COR-L47 (cell line): ENCODE data around the gene GC.
A peak's percentile ranks its signal among the peaks of the same experiment; 100 is the strongest.
"Not testable (repeated sequence)": the region's sequence is repeated elsewhere in the genome, so short reads cannot be mapped to it uniquely, and the experiment has no call there.

ENCODE experiments used
- DNase-seq: peaks from one replicate; lab custom pipeline; 2025; lab: John Stamatoyannopoulos, UW

GC gene, protein sequence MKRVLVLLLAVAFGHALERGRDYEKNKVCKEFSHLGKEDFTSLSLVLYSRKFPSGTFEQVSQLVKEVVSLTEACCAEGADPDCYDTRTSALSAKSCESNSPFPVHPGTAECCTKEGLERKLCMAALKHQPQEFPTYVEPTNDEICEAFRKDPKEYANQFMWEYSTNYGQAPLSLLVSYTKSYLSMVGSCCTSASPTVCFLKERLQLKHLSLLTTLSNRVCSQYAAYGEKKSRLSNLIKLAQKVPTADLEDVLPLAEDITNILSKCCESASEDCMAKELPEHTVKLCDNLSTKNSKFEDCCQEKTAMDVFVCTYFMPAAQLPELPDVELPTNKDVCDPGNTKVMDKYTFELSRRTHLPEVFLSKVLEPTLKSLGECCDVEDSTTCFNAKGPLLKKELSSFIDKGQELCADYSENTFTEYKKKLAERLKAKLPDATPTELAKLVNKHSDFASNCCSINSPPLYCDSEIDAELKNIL

GRCh38 chr4:71783972-71784371 is at the start of gene GC:
TSS of gene GC (minus strand) at chr4:71784079. CDS start at chr4:71784018, 61 bp downstream.
- no peak for DNase-seq

DNA sequence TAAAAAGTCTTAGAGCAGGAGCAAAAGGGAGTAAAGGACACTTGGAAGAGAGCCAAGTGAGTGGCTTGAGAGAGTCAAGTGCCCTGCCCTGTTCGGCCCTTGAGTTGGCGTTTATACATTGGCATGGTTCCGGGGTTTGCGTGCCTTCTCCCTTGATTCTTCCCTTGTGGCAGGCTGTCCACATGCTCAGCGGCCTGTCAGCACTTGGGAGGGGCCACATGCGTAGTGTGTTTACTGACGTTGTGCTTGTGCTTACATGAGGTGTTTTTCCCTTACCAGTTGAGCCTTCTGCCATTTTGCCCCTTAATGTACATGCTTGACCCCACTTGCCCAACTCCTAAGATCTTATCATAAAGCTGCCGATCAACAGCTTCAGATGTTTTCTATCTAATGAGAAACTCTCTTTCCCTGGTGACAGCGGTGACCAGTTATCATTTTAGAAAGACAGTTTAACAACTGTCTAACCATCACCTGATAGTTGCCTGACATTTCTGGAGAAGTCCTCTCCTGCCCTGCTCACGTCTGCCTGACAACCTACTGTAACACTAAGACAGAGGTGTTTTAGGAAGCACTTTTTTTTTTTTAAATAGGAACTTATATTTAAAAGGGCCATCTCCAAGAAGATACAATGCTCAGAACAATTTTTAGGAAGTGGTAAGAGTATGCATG is 49.5 kb upstream of the GC start:
- DNase-seq: no peak

DNA sequence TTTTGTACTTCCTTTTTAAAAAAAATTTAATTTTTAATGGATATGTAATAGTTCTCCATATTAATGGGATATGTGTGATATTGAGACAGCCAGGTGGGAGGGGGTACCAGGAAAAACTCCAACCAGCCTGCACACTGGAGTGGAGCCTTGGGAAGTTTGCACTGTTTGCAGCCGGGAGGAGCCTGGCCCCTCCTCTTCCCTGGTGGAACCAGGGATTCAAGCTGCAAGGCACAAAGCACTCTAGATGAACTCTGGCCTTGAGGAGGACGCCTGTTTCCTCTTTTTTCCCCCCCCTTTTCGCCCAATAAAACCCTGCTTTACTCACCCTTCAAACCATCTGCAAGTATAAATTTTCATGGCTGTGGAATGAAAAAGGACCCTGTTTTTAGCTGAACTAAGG is 48.2 kb upstream of the GC start:
- DNase-seq: no peak

GRCh38 chr4:71830497-71831190 is 46.8 kb upstream of the GC start:
- DNase-seq: no peak

DNA sequence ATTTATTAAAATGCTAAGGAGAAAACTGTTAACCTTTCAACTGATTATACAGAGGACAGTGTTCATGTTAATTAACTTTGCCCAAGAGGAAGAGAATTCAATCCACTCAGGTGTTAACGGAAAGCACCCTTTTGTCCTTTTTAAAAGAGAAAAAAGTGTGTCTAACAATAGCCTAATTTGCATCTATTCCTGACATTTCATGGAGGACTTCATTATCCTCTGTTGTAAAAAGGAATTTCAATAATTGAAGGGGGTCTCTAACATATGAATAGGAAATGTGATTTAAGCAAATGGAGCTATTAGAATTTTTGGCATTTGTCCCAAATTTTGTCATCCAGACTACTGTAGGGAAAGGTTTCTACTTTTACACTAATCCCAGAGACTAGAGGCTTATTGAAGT is 44.6 kb upstream of the GC start:
- DNase-seq: peak; percentile 22

GRCh38 chr4:71827826-71828225 is 43.9 kb upstream of the GC start:
- DNase-seq: no peak

DNA sequence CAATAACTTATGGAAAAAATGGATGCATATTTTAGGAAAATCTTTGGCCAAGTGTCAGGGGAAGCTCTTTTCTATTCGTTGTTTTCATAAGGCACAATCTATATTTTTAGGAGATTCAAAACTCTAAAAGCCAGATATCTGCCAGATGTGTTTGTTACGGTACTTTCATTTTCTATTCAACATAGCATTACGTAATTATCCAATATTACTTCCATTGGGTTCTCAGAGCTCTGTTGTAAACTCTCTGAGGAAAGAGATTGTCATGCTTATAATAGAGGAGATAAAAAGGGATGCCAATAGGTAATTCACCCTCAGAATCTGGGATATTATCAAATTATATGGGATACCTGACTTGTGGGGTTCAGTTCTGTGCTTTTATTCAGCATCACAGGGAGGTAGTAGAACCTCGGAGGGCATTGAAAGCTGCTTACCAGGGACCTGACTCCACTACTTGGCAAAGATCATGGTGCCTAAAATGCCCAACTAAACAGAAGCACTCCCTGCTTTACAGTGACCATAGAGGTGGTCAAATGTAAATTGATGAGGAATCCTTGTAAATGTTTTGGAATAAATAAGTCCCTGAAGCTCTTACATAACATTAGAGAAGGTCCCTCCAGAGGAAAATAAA is 32.9 kb upstream of the GC start:
- DNase-seq: no peak

GRCh38 chr4:71814433-71814832 is 30.6 kb upstream of the GC start:
- no peak for DNase-seq

DNA sequence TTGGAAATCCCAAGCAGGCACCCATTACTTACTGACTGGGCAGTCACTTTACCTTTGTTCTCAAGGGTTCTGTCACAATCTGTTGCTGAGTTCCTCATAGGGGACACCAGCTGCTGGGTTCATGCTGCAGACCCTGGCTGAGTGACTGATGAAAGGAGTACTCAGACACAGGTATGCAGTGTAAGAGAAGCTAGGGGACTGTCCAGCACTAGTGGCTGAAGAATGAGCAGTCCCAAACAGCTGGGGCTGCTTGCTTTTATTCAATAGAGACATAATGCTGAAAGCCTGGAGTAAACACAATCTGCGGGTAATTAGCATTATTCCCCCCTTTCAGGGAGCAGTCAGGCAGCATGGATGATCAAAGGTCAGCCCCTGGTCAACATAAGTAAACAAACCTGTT is 25.9 kb upstream of the GC start:
- not testable (repeated sequence) for DNase-seq

DNA sequence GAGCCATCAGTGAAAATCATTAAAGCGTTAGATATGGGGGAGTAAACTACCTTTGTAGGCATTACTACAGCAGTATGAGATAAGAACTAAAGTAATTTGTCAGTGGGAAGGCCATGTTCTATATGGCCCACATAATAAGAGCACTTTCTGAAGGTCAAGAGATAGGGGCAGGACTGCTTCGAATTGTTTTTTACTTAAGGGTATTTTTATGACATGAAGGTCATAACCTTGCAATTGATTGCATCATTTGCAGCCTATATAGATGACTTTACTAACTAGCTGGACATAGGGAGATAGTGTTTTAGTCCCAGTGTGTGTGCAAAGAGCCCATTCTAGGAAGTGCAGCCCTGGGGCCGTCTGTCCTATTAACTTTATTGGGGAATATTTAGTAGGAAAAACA is 23.6 kb upstream of the GC start:
- no peak for DNase-seq

- DNase-seq: not testable (repeated sequence)
Measured at GRCh38 chr4:71805230-71805629, 21.4 kb upstream of the GC start.

DNA sequence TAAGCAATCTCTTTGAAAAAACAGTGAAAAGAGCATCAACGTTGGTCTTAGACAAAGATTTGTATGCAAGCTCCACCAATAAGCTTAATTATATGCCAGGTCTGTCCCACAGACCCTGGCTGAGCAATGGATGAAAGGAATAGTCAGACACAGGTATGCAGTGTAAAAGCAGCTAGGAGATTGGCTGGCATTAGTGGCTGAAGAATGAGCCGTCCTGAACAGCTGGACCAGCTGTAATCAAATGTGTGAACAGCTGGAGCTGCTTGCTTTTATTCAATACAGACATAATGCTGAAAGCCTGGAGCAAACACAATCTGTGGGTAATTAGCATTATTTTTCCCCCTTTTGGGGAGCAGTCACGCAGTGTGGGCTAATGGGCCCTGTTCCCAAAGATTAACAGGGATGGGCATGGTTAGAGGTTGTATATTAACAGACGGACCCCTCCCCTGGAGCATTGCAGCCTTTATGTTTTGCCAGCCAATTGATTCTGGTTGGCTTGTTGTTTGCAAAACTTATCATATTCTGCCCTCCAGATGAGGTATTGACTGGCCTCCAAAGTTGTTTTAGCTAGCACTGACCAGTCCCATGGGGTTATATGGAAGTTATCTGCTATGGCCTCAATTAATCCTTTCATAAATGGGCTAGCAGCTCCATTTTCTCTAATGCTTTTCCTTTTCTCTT is 20.3 kb upstream of the GC start:
- DNase-seq: not testable (repeated sequence)

- no peak for DNase-seq
Measured at GRCh38 chr4:71785959-71786358, 2.1 kb upstream of the GC start.

GRCh38 chr4:71784569-71785197 is 804 bp upstream of the GC start:
- DNase-seq: no peak

DNA sequence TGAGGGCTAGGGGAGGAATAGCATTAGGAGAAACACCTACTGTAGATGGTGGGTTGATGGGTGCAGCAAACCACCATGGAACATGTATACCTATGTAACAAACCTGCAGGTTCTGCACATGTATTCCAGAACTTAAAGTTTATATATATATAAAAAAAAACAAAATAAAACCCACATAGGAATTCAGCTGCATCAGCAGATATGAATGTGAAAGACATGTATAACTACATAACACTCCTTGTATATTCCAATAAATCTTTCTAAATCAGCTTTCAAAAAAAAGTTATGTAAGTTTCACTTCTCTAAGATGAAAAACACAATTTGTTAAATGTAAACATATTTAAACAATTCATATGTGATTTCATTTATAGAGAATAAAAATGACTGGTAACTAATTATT is 6.0 kb downstream of the GC start:
- DNase-seq: no peak

- no peak for DNase-seq
Measured at GRCh38 chr4:71775449-71775848, 8.4 kb downstream of the GC start.

GRCh38 chr4:71774136-71774535 is 9.7 kb downstream of the GC start:
- DNase-seq: no peak

DNA sequence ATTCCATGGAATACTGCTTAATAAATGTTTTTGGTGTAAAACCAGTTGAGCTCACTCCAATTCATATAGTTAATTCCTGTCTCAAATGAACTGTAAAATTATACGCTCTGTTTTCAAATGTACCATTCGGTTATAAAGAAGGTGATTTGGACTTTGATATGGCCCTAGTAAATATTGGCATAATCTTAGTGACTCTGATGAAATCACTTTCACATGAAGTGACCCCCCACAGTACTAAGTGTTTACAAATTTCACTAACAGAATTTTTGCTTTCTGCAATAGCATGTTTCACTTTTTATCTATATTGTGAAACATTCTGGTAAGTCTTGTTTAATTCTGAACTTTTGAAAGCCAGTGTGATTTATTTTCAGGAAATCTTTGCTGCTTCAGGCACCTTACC is 10.9 kb downstream of the GC start:
- no peak for DNase-seq

DNA sequence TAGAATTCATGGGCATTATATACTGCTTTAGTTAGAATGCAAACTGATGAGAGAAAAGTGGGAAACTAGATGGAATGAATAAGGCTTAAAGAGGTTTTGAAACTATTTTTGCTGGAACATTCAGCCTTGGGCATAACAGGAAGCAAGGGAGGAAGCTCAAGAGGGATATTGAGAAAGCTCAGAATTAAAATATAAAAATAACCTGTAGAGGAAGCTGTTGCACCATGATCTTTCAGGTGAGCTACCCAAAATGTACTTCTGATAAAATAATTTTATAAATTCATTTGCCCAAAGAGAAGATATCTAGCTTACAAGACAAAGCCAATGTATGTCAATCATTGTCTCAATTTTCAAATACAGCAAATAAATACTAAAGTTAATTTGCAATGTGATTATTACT is 11.3 kb downstream of the GC start:
- no peak for DNase-seq

GRCh38 chr4:71771613-71772012 is 12.3 kb downstream of the GC start:
- DNase-seq: no peak

DNA sequence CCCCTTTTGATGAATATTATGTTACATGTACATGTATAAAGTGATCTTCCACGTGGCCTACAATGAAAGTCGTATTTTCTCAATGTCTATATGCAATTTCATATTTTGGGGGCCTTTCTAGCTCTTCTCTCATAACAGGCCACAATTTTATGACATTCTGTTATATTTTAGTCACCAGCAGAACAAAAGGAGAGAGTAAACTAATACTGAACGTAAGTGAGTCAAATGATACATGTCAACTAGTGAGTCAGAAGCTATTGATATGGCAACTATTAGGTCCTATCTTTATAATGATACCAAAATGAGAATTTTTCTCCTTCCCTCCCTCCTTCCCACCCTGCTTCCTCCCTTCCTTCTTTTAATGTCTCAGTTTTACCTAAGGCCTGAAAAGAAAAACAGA is 14.4 kb downstream of the GC start:
- no peak for DNase-seq
